Measurements from ENCODE around the gene ADCY1. TPM values are rescaled to one million over a fixed set of nuclear protein-coding genes. Genes with fewer than 3 reads are reported as not detected.

The ADCY1 gene
- polyA plus RNA-seq, 1 donor (not counting 4 experiments of a cell fraction or from before 2014, with no cell fraction given), result 0.54 TPM

- no peak overlapping the region for H3K27ac ChIP-seq (ENCODE audit: control insufficient read depth, insufficient read depth, low read length)
- FAIRE-seq, result no peak
- no peak for DNase-seq (ENCODE audit: low read depth, low spot score)
- no peaks in the 10 kb centered on the region for H3K9me1 ChIP-seq (ENCODE audit: control insufficient read depth, extremely low read depth, insufficient read depth, low read length)
- H2AFZ ChIP-seq (ENCODE audit: control insufficient read depth, low read length), result no peak overlapping the region
- H3K27me3 ChIP-seq (ENCODE audit: control insufficient read depth, extremely low read depth, insufficient read depth, low read length), result no peaks in the 10 kb centered on the region
- no peak overlapping the region for H3K9ac ChIP-seq (ENCODE audit: control insufficient read depth, extremely low read depth, insufficient read depth, low read length)
- H3K9me3 ChIP-seq (ENCODE audit: control insufficient read depth, low read depth, low read length), result no peaks in the 10 kb centered on the region
- H4K20me1 ChIP-seq (ENCODE audit: control insufficient read depth, extremely low read depth, insufficient read depth, low read length), result no peaks in the 10 kb centered on the region
- H3K4me3 ChIP-seq (ENCODE audit: control insufficient read depth in 2 of 3, extremely low read depth in 1 of 3, insufficient read depth in 2 of 3, low read depth in 1 of 3, low read length in 3 of 3), result no peak overlapping the region
- no peaks in the 10 kb centered on the region for H3K36me3 ChIP-seq (ENCODE audit: control insufficient read depth in 2 of 2, extremely low read depth in 1 of 2, insufficient read depth in 2 of 2, low read length in 2 of 2)
- TF ChIP-seq EZH2 (IDR thresholded peaks at IDR 0.05; ENCODE audit: low read length), result no peak
- TF ChIP-seq, protein P1, sequence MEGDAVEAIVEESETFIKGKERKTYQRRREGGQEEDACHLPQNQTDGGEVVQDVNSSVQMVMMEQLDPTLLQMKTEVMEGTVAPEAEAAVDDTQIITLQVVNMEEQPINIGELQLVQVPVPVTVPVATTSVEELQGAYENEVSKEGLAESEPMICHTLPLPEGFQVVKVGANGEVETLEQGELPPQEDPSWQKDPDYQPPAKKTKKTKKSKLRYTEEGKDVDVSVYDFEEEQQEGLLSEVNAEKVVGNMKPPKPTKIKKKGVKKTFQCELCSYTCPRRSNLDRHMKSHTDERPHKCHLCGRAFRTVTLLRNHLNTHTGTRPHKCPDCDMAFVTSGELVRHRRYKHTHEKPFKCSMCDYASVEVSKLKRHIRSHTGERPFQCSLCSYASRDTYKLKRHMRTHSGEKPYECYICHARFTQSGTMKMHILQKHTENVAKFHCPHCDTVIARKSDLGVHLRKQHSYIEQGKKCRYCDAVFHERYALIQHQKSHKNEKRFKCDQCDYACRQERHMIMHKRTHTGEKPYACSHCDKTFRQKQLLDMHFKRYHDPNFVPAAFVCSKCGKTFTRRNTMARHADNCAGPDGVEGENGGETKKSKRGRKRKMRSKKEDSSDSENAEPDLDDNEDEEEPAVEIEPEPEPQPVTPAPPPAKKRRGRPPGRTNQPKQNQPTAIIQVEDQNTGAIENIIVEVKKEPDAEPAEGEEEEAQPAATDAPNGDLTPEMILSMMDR (optimal IDR thresholded peaks at IDR 0.05 in 1 of 3, IDR thresholded peaks at IDR 0.05 in 1 of 3, conservative IDR thresholded peaks at IDR 0.05 in 1 of 3; ENCODE audit: extremely low read depth in 1 of 3, insufficient read depth in 2 of 3, low read length in 3 of 3), result no peak
- dilution Hi-C loops (cut with MboI; ENCODE audit: extremely low pct_ligation_motif_present, low sequenced_read_pairs), result no loop called here
- H3K4me1 ChIP-seq (ENCODE audit: control insufficient read depth, extremely low read depth, insufficient read depth, low read length), result no peaks in the 10 kb centered on the region
- H3K4me2 ChIP-seq (ENCODE audit: control insufficient read depth, extremely low read depth, insufficient read depth, low read depth, low read length), result no peak overlapping the region
- no peaks in the 10 kb centered on the region for H3K79me2 ChIP-seq (ENCODE audit: control insufficient read depth, insufficient read depth, low read length)
These were observed 78.5 kb downstream of the ADCY1 start for GRCh38 chr7:45652630-45653029.

- no peak for FAIRE-seq
- H3K4me3 ChIP-seq (ENCODE audit: control insufficient read depth in 2 of 3, extremely low read depth in 1 of 3, insufficient read depth in 2 of 3, low read depth in 1 of 3, low read length in 3 of 3), result no peak overlapping the region
- H3K79me2 ChIP-seq (ENCODE audit: control insufficient read depth, insufficient read depth, low read length), result no peaks in the 10 kb centered on the region
- no peaks in the 10 kb centered on the region for H3K4me1 ChIP-seq (ENCODE audit: control insufficient read depth, extremely low read depth, insufficient read depth, low read length)
- no peaks in the 10 kb centered on the region for H4K20me1 ChIP-seq (ENCODE audit: control insufficient read depth, extremely low read depth, insufficient read depth, low read length)
- H3K9me3 ChIP-seq (ENCODE audit: control insufficient read depth, low read depth, low read length), result no peaks in the 10 kb centered on the region
- TF ChIP-seq EZH2 (IDR thresholded peaks at IDR 0.05; ENCODE audit: low read length), result no peak
- TF ChIP-seq, protein P1 (optimal IDR thresholded peaks at IDR 0.05 in 1 of 3, IDR thresholded peaks at IDR 0.05 in 1 of 3, conservative IDR thresholded peaks at IDR 0.05 in 1 of 3; ENCODE audit: extremely low read depth in 1 of 3, insufficient read depth in 2 of 3, low read length in 3 of 3), result no peak
- no peaks in the 10 kb centered on the region for H3K9me1 ChIP-seq (ENCODE audit: control insufficient read depth, extremely low read depth, insufficient read depth, low read length)
- DNase-seq (ENCODE audit: low read depth, low spot score), result no peak
- no peaks in the 10 kb centered on the region for H3K27me3 ChIP-seq (ENCODE audit: control insufficient read depth, extremely low read depth, insufficient read depth, low read length)
- dilution Hi-C loops (cut with MboI; ENCODE audit: extremely low pct_ligation_motif_present, low sequenced_read_pairs), result no loop called here
- H3K27ac ChIP-seq (ENCODE audit: control insufficient read depth, insufficient read depth, low read length), result no peak overlapping the region
- H3K36me3 ChIP-seq (ENCODE audit: control insufficient read depth in 2 of 2, extremely low read depth in 1 of 2, insufficient read depth in 2 of 2, low read length in 2 of 2), result no peaks in the 10 kb centered on the region
- no peak overlapping the region for H2AFZ ChIP-seq (ENCODE audit: control insufficient read depth, low read length)
- H3K9ac ChIP-seq (ENCODE audit: control insufficient read depth, extremely low read depth, insufficient read depth, low read length), result no peak overlapping the region
- H3K4me2 ChIP-seq (ENCODE audit: control insufficient read depth, extremely low read depth, insufficient read depth, low read depth, low read length), result no peak overlapping the region
These were observed 79.2 kb downstream of the ADCY1 start for GRCh38 chr7:45653209-45653907.
